GM12878 (cell line): Measurements from ENCODE around the gene ZNF41. TPM values are rescaled to one million over a fixed set of nuclear protein-coding genes. Genes with fewer than 3 reads are reported as not detected.

Source experiments
- ATAC-seq: fragments of 200-7000 bp; cut with Tn5 transposase; 3 replicates; pipeline ENCODE4 v1.9.1; 2020; ENCODE audit warnings: mild to moderate bottlenecking, moderate library complexity
- BruUV-seq: library from RNA; stranded (reverse); fragments of 400-500 nt; replicated peaks from 2 replicates; lab custom pipeline; 2021; lab: Mats Ljungman, UMichigan
- CTCF ChIA-PET: fragments of 300-600 bp; sonication (Branson Sonifier 250); formaldehyde crosslinking; extraction: SDS; loops from one replicate; lab custom pipeline; 2021; ENCODE audit warnings: inconsistent platforms; lab: Yijun Ruan, JAX
- POLR2A ChIA-PET: fragments of 350-600 bp; formaldehyde crosslinking; extraction: SDS; loops from one replicate; lab custom pipeline; 2021; ENCODE audit warnings: inconsistent platforms; lab: Charles Lee
- RAD21 ChIA-PET: fragments of 300-600 bp; sonication (Branson Sonifier 250); formaldehyde crosslinking; loops from one replicate; lab custom pipeline; 2023; ENCODE audit warnings: antibody characterized with exemption; ENCODE audit not compliant: unreplicated experiment; lab: Charles Lee
- SMC1A ChIA-PET: fragments of 300-600 bp; sonication (Branson Sonifier 250); formaldehyde crosslinking; loops from one replicate; lab custom pipeline; 2023; ENCODE audit not compliant: unreplicated experiment, uncharacterized antibody; lab: Charles Lee
- DNase-seq: peaks from one replicate; pipeline ENCODE4 v3.0.0-alpha.2; 2011; ENCODE audit warnings: low read depth, low spot score
- FAIRE-seq: peaks from 3 replicates; lab custom pipeline; 2011; peaks lifted over from hg19 to GRCh38; lab: Jason Lieb, UNC
- H2AFZ ChIP-seq: 2 replicates; pipeline ENCODE4 v1.6.0; 2011; ENCODE audit warnings: low read depth, low read length, control low read depth; ENCODE audit not compliant: control insufficient read depth
- H3K27ac ChIP-seq: 2 replicates; pipeline ENCODE4 v1.5.1; 2011; ENCODE audit warnings: control low read depth; ENCODE audit not compliant: control insufficient read depth, insufficient read depth
- H3K27me3 ChIP-seq, 2 experiments: replicated peaks in 1 of 2; 2 replicates each; pipeline versions ENCODE4 v1.6.0 to v1.6.1; 2011; ENCODE audit warnings: low read length in 1 of 2; ENCODE audit not compliant: control insufficient read depth in 2 of 2, insufficient read depth in 2 of 2
- H3K36me3 ChIP-seq, 2 experiments: 2 replicates each; pipeline ENCODE4 v1.5.1; 2011; ENCODE audit warnings: low read length in 1 of 2; ENCODE audit not compliant: control insufficient read depth in 2 of 2, insufficient read depth in 2 of 2
- H3K4me1 ChIP-seq: 2 replicates; pipeline ENCODE4 v1.6.1; 2011; ENCODE audit warnings: mild to moderate bottlenecking, low read length, moderate library complexity, mixed read lengths; ENCODE audit not compliant: control insufficient read depth, insufficient read depth
- H3K4me2 ChIP-seq: 2 replicates; pipeline ENCODE4 v1.6.0; 2011; ENCODE audit warnings: control low read depth; ENCODE audit not compliant: control insufficient read depth, insufficient read depth
- H3K4me3 ChIP-seq: fragments of 200-600 bp; sonication (generic); 2 replicates; pipeline ENCODE4 v1.5.1; 2016
- H3K79me2 ChIP-seq: 2 replicates; pipeline ENCODE4 v1.6.0; 2011; ENCODE audit warnings: low read length; ENCODE audit not compliant: control insufficient read depth, insufficient read depth
- H3K9ac ChIP-seq: 2 replicates; pipeline ENCODE4 v1.8.0; 2011; ENCODE audit warnings: low read length, control low read depth, mixed read lengths; ENCODE audit not compliant: control insufficient read depth, insufficient read depth
- H3K9me3 ChIP-seq: replicated peaks from 3 replicates; pipeline ENCODE4 v1.5.1; 2011; ENCODE audit warnings: mild to moderate bottlenecking, low read length; ENCODE audit not compliant: control insufficient read depth, insufficient read depth
- H4K20me1 ChIP-seq: 2 replicates; pipeline ENCODE4 v1.6.0; 2011; ENCODE audit not compliant: control insufficient read depth, insufficient read depth
- ASH2L ChIP-seq: fragments of 300-600, 200-600 bp; sonication (generic); IDR thresholded peaks from 2 replicates; pipeline ENCODE4 v1.6.1; 2017; ENCODE audit warnings: low read depth, mild to moderate bottlenecking, borderline replicate concordance
- BHLHE40 ChIP-seq, 2 experiments: fragments of 450-650 bp in 1 of 2; IDR thresholded peaks; 2 replicates each; pipeline ENCODE4 v1.6.1; 2011 to 2017; ENCODE audit warnings: low read depth in 2 of 2, borderline replicate concordance in 1 of 2, improper control_type of control experiment in 1 of 2, low read length in 1 of 2, mild to moderate bottlenecking in 1 of 2
- CREB1 ChIP-seq: IDR thresholded peaks from 2 replicates; pipeline ENCODE4 v1.6.1; 2012; ENCODE audit warnings: low read depth, mild to moderate bottlenecking, inconsistent platforms
- EZH2 ChIP-seq: IDR thresholded peaks from 2 replicates; pipeline ENCODE4 v1.6.1; 2012; ENCODE audit warnings: low read depth, mild to moderate bottlenecking, control low read depth, inconsistent platforms, low read length, borderline replicate concordance; ENCODE audit not compliant: control insufficient read depth
- MYC ChIP-seq: IDR thresholded peaks from 2 replicates; pipeline ENCODE4 v1.6.1; 2011; ENCODE audit warnings: mild to moderate bottlenecking, low read length, moderate library complexity, inconsistent platforms; ENCODE audit not compliant: insufficient read depth, insufficient replicate concordance, insufficient read length, severe bottlenecking
- NRF1 ChIP-seq: conservative IDR thresholded peaks from 2 replicates; pipeline ENCODE4 v1.6.1; 2011; ENCODE audit warnings: mild to moderate bottlenecking, low read depth, low read length, improper control_type of control experiment
- RCOR1 ChIP-seq: conservative IDR thresholded peaks from 2 replicates; pipeline ENCODE4 v1.6.1; 2012; ENCODE audit warnings: low read depth, low read length, improper control_type of control experiment
- SMAD1 ChIP-seq: fragments of 450-650 bp; IDR thresholded peaks from 2 replicates; pipeline ENCODE4 v1.6.1; 2018; ENCODE audit warnings: mild to moderate bottlenecking, low read depth; ENCODE audit not compliant: partially characterized antibody
- SMC3 ChIP-seq: IDR thresholded peaks from 2 replicates; pipeline ENCODE4 v1.6.1; 2011; ENCODE audit warnings: low read length, improper control_type of control experiment, borderline replicate concordance
- SPI1 ChIP-seq: IDR thresholded peaks from 2 replicates; pipeline ENCODE4 v1.6.1; 2011; ENCODE audit warnings: low read depth, mild to moderate bottlenecking, low read length, moderate library complexity, borderline replicate concordance; ENCODE audit not compliant: insufficient read depth
- ZSCAN29 ChIP-seq: fragments of 450-650 bp; IDR thresholded peaks from 2 replicates; pipeline ENCODE4 v1.6.1; 2017; ENCODE audit warnings: mild to moderate bottlenecking, moderate library complexity
- WGBS: methylation state at CpG from one replicate; pipeline ENCODE4 v1.1.6; 2016; ENCODE audit warnings: low lambda C conversion rate; ENCODE audit not compliant: insufficient replicate concordance, insufficient coverage; ENCODE audit errors: missing lambda C conversion rate; 5-methylcytosine and 5-hydroxymethylcytosine counted together
- in situ Hi-C: fragments of 300-500 bp; cut with MboI; formaldehyde crosslinking; loops from 9 replicates; pipeline ENCODE4 v1.14.3; 2018; ENCODE audit warnings: mixed read lengths
- intact Hi-C: fragments of 100-400 bp; cut with micrococcal nuclease; formaldehyde crosslinking; loops from one replicate; pipeline ENCODE4 v1.14.2; 2022; ENCODE audit not compliant: unreplicated experiment
- polyA plus RNA-seq, 11 experiments: library from polyadenylated mRNA; depleted of rRNA in 4 of 11; unstranded in 6 of 11; stranded (reverse) in 5 of 11; fragments of >200 nt; fragmentation: Nextera tagmentation in 4 of 11; fragmentation: Illumina TruSeq in 1 of 11; extraction: Ambion mirVana in 4 of 11; extraction: Trizol in 1 of 11; gene quantifications; 1 replicate in 1 of 11; 2 replicates in 10 of 11; pipeline versions ENCODE4 v1.2.1 to v1.2.3, GENCODE V29; 2011 to 2016; ENCODE audit warnings: inconsistent platforms in 2 of 11, missing spikeins in 2 of 11, low read depth in 1 of 11
- total RNA-seq, 4 experiments: library from RNA; depleted of rRNA in 3 of 4; stranded (reverse); fragments of >200 nt in 3 of 4; fragmentation: Illumina TruSeq in 1 of 4; extraction: Trizol in 1 of 4; gene quantifications; 2 replicates each; pipeline versions ENCODE4 v1.2.1 to v1.2.3, GENCODE V29; 2013 to 2021
- TF ChIP-seq, protein P1 (sequence below): fragments of 450-650 bp; formaldehyde crosslinking; IDR thresholded peaks from 2 replicates; pipeline ENCODE4 v1.5.0; 2022; ENCODE audit warnings: mild to moderate bottlenecking, missing genetic modification characterization
- TF ChIP-seq, protein P2 (sequence below): fragments of 450-650 bp; IDR thresholded peaks from 2 replicates; pipeline ENCODE4 v1.6.1; 2017; ENCODE audit warnings: borderline replicate concordance
- TF ChIP-seq, protein P3 (sequence below): IDR thresholded peaks from 2 replicates; pipeline ENCODE4 v1.6.1; 2012; ENCODE audit warnings: improper control_type of control experiment, low read depth, low read length; ENCODE audit not compliant: insufficient replicate concordance

ZNF41 gene
- total and polyA plus RNA-seq, 10 of the 15 experiments (the other 5 are each of a cell fraction or from before 2014, with no cell fraction given): 0.95 to 10.6 (median 7.5) TPM

DNA sequence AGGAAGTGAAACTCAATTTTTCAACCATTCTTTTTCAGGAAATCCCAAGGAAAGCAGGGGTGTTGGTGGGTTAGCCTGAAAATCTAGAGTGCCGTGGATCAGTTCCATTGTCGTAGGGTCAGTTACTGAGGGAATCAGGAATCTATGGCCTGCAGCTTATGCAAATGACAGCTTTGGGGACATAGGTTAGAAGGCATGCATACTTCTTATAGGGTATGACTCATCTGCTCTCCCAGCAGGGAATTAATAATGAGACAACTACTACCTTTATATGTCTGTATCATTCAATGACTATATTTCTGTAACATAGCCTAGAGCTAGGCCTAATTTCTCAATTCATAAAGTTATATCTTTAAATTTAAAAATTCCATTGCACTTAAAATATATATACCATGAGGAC, 36.6 kb downstream of the ZNF41 start:
- FAIRE-seq (no peak), ATAC-seq (no peak), DNase-seq (no peak)
- in situ Hi-C loops: no loop called here
- H3K79me2 ChIP-seq: no peaks in the 10 kb centered on the region
- CTCF ChIA-PET: no interaction called here
- RAD21 ChIA-PET: no interaction called here
- 69% methylated on average over 2 of the region's 2 CpGs for WGBS
- POLR2A ChIA-PET: no interaction called here
- no peak overlapping the region for H3K9ac ChIP-seq
- no peak for TF ChIP-seq ASH2L
- no peak for TF ChIP-seq BHLHE40 (IDR thresholded peaks at IDR 0.05; ENCODE audit: borderline replicate concordance in 1 of 2, low read depth in 2 of 2, low read length in 1 of 2)
- no peak for TF ChIP-seq ZSCAN29
- TF ChIP-seq, protein P1, sequence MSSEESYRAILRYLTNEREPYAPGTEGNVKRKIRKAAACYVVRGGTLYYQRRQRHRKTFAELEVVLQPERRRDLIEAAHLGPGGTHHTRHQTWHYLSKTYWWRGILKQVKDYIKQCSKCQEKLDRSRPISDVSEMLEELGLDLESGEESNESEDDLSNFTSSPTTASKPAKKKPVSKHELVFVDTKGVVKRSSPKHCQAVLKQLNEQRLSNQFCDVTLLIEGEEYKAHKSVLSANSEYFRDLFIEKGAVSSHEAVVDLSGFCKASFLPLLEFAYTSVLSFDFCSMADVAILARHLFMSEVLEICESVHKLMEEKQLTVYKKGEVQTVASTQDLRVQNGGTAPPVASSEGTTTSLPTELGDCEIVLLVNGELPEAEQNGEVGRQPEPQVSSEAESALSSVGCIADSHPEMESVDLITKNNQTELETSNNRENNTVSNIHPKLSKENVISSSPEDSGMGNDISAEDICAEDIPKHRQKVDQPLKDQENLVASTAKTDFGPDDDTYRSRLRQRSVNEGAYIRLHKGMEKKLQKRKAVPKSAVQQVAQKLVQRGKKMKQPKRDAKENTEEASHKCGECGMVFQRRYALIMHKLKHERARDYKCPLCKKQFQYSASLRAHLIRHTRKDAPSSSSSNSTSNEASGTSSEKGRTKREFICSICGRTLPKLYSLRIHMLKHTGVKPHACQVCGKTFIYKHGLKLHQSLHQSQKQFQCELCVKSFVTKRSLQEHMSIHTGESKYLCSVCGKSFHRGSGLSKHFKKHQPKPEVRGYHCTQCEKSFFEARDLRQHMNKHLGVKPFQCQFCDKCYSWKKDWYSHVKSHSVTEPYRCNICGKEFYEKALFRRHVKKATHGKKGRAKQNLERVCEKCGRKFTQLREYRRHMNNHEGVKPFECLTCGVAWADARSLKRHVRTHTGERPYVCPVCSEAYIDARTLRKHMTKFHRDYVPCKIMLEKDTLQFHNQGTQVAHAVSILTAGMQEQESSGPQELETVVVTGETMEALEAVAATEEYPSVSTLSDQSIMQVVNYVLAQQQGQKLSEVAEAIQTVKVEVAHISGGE (CRISPR knock-in tag): no peak
- TF ChIP-seq, protein P2, sequence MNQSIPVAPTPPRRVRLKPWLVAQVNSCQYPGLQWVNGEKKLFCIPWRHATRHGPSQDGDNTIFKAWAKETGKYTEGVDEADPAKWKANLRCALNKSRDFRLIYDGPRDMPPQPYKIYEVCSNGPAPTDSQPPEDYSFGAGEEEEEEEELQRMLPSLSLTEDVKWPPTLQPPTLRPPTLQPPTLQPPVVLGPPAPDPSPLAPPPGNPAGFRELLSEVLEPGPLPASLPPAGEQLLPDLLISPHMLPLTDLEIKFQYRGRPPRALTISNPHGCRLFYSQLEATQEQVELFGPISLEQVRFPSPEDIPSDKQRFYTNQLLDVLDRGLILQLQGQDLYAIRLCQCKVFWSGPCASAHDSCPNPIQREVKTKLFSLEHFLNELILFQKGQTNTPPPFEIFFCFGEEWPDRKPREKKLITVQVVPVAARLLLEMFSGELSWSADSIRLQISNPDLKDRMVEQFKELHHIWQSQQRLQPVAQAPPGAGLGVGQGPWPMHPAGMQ: no peak
- TF ChIP-seq SMAD1: no peak
- no peak for TF ChIP-seq NRF1
- TF ChIP-seq MYC: no peak
- no peak for TF ChIP-seq SMC3
- TF ChIP-seq, protein P3, sequence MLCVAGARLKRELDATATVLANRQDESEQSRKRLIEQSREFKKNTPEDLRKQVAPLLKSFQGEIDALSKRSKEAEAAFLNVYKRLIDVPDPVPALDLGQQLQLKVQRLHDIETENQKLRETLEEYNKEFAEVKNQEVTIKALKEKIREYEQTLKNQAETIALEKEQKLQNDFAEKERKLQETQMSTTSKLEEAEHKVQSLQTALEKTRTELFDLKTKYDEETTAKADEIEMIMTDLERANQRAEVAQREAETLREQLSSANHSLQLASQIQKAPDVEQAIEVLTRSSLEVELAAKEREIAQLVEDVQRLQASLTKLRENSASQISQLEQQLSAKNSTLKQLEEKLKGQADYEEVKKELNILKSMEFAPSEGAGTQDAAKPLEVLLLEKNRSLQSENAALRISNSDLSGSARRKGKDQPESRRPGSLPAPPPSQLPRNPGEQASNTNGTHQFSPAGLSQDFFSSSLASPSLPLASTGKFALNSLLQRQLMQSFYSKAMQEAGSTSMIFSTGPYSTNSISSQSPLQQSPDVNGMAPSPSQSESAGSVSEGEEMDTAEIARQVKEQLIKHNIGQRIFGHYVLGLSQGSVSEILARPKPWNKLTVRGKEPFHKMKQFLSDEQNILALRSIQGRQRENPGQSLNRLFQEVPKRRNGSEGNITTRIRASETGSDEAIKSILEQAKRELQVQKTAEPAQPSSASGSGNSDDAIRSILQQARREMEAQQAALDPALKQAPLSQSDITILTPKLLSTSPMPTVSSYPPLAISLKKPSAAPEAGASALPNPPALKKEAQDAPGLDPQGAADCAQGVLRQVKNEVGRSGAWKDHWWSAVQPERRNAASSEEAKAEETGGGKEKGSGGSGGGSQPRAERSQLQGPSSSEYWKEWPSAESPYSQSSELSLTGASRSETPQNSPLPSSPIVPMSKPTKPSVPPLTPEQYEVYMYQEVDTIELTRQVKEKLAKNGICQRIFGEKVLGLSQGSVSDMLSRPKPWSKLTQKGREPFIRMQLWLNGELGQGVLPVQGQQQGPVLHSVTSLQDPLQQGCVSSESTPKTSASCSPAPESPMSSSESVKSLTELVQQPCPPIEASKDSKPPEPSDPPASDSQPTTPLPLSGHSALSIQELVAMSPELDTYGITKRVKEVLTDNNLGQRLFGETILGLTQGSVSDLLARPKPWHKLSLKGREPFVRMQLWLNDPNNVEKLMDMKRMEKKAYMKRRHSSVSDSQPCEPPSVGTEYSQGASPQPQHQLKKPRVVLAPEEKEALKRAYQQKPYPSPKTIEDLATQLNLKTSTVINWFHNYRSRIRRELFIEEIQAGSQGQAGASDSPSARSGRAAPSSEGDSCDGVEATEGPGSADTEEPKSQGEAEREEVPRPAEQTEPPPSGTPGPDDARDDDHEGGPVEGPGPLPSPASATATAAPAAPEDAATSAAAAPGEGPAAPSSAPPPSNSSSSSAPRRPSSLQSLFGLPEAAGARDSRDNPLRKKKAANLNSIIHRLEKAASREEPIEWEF: no peak
- no peak for TF ChIP-seq CREB1
- no peak for TF ChIP-seq SPI1
- TF ChIP-seq EZH2: no peak
- TF ChIP-seq RCOR1: no peak
- H3K27me3 ChIP-seq: no peaks in the 10 kb centered on the region
- no peaks in the 10 kb centered on the region for H3K4me1 ChIP-seq
- no peak overlapping the region for H3K4me2 ChIP-seq
- peaks cover 27% of the 10 kb centered on the region for H3K9me3 ChIP-seq
- SMC1A ChIA-PET: no interaction called here
- H3K36me3 ChIP-seq: no peaks in the 10 kb centered on the region
- no peak overlapping the region for H3K27ac ChIP-seq
- no peak overlapping the region for H3K4me3 ChIP-seq
- no peaks in the 10 kb centered on the region for H4K20me1 ChIP-seq
- intact Hi-C loops: no loop called here
- no TSS peak for BruUV-seq
- no peak overlapping the region for H2AFZ ChIP-seq
